ENCODE measurements around the gene ROCK2.

Gene ROCK2

DNA sequence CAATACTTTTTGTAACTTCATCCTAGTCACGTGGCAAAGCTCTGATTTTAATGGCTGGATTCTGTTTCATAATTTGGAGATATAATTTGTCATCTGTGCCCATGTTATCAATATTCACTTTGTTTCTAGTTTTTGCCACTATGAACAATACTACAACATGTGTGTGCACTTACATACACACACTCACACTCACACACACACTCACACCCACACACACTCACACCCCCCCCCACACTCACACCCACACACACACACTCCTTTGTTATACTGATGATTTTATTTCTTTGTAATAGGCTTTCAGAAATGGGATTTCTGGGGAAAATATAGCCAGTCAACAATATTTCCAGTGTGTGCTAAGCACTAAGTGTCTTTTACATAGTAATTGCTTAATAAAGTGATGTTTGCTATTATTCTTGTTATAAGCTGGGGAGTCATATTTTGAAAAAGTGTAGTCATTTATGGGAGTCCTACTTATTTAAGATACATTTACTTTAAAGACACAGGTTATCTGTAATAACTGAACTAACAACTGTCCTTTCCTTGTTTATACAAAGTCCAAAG is 22.8 kb upstream of the ROCK2 start:
- no peak for DNase-seq (ENCODE audit: low spot score)

DNA sequence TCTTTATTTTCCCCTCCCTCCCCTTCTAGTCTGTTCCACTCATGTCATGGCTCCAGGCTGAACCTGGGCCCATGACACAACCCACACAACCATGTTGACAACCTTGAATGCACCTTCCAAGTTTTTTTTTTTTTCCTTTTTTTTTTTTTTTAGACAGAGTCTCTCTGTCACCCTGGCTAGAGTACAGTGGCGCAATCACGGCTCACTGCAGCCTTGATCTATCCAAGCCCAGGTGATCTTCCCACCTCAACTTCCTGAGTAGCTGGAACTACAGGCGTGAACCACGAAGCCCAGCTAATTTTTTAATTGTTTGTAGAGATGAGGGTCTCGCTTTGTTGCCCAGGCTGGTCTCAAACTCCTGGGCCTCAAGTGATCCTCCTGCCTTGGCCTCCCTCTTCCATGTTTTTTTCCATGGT is 21.9 kb upstream of the ROCK2 start:
- DNase-seq (ENCODE audit: low spot score), result no peak

DNA sequence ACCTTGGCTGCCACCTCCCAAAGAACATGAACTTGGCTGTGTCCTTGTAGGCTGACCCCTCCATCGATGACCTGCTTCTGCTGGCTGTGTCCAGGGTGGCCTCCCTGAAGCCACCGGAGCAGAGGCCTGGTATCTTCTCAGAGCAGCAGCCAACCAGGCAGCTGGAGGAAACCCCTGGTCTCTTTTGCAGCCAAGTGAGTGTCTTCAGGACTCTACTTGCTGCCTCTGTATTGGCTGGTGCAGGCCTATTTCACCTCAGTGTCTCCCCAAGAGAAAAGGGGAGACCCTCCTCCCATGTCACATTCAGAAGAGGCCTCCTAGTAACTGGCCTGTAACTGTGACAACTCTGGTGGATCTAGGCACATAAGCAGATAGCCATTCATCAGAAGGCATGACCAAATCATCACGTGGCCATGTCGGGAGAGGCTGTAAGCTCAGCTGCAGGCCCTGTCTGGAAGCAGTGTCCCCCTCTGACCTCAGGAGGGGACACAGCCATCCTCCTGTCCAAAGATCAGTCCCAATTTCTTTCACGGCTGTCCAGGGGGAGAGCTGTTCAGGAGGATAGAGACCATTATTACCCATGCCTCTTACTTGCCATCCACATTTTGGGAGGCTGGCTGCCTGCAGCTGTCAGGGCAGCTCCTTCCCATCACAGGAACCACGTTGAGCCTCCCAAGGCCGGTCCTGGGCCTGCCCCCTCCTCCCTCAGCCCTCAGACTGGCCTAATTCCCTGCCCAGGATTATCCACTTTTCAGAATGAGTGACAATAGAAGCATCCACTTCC is 20.9 kb upstream of the ROCK2 start:
- no peak for DNase-seq (ENCODE audit: low spot score)

DNA sequence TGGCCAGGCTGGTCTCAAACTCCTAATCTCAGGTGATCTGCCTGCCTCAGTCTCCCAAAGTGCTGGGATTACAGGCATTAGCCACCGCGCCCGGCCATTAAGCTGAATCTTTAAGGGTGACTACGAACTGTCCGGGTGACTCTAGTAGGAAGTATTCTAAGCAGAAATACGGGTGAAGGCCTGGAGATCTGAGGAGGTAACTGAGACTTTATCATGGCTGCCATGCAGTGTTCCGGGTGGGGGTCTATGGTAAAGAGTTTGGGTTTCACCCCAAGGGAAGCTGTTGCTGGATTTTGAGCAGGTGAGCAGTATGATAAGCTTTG is 20.1 kb upstream of the ROCK2 start:
- DNase-seq (ENCODE audit: low spot score), result no peak

DNA sequence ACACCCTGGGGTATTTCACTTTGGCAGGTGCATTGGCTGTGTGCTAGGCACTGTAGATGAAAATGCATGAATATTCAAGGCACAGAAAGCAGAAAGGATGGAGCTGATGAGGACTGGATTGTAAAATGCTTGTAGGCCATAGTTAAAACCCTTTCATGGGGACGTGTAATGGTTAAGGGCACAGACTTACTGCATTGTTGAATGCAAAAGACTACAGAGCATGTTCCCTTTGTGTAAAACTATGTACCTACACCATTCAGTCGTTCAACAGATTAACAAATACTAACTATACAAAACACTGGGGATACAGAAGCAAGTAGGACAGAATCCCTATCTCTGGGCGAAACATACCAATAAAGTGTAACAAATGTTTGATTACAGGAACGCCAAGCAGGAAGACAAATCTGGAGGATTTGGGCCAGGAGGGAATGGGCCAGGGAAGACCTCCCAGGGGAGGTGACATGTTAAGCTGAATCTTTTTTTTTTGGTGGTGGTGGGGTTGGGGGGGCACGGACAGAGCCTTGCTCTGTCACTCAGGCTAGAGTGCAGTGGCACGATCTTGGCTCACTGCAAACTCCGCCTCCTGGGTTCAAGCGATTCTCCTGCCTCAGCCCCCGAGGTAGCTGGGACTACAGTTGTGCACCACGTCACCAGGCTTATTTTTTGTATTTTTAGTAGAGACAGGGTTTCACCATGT is 19.6 kb upstream of the ROCK2 start:
- DNase-seq (ENCODE audit: low spot score), result no peak

DNA sequence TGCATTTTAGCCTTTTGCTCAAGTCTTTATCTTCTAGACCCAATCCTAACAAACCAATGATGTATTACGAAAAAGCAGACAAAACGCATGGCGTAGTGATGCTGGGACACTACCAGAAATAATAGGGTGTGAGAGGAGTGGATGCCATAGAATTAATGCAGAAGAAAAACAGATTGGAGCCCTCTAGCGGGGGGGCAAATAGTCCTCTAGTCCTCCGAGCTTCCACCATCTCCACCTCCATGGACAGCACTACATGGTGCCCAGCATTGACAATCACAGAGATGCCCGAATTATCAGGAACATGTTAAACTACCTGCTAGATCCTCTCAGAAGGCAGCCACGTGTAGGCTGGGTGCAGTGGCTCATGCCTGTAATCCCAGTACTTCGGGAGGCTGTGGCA is 15.4 kb upstream of the ROCK2 start:
- no peak for DNase-seq (ENCODE audit: low spot score)

DNA sequence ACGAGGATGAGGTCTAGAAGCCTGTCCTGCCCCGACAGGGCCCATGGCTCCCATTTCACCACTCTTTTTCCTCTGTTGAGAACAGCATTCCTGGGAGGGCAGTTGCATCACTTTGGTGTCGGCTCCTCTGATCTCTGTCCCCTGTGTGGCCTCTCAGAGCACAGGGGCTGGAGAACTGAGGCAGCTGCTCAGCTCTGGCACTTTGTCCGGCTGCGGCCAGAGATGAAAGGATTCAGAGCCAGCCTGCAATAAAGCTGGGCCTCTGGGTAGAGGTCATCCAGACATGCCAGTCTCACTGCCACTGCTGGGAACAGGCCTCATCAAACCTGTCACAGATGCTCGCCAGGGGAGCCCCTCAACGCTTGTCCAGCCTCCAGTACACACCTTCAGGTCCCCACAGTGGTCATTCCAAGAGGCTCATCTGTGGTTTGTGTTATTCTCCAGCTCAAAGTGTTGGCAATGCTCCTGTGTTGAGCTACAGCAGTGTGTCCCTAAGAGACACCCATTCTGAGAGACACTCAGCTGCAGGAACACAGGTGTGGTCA is 13.1 kb upstream of the ROCK2 start:
- DNase-seq (ENCODE audit: low spot score), result no peak

DNA sequence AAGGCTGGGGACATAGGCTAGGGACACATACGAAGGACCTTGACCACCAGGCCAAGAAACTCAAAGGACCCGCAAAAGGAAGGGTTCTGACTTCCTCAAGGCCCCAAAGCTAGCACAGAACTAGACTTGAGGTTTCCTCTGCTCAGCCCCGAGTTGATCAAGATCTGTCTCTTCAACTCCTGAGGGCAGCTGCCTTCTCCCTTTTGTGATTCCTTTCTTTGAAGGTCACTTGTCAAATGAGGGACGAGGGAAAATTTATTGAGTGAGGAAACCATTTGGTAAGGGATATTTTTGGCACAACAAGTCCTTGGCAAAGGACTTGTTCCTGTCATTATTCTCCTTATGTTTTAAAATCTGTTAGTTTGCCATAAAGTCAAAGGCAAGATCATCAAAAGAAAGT is 12.3 kb upstream of the ROCK2 start:
- DNase-seq (ENCODE audit: low spot score), result no peak

DNA sequence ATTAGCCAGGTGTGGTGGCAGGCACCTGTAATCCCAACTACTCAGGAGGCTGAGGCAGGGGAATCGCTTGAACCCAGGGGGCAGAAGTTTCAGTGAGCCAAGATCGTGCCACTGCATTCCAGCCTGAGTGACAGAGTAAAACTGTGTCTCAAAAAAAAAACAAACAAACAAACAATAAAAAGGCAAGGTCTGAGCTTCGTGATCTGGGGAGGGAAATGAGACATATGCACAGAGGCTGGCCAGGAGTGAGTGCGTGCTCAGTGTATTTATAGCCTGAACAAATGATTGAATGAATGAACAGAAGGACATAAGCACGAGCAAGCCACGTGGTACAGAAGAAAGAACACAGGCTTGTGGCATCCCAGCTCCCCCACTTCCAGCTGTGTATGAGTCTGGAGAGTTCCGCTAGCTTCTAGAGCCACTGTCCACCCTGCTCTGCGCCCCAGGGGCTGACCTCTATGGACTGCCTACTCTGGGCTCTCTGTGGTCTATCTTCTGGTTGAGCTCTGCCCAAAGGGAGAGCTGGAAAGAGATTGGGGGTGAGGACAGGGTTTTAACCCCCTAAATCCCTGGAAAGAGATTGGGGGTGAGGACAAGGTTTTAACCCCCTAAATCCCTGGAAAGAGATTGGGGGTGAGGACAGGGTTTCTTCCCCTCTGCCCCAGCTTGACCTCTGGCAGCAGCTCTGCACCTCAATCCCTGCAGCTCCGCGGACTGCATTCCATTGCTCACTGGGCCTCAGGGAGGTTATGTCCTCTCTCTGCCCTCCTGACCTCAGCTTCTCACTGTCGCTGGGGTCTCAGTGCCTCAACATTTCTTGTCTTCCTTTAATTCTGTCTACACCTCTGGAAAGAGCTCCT is 11.0 kb upstream of the ROCK2 start:
- DNase-seq (ENCODE audit: low spot score), result no peak

DNA sequence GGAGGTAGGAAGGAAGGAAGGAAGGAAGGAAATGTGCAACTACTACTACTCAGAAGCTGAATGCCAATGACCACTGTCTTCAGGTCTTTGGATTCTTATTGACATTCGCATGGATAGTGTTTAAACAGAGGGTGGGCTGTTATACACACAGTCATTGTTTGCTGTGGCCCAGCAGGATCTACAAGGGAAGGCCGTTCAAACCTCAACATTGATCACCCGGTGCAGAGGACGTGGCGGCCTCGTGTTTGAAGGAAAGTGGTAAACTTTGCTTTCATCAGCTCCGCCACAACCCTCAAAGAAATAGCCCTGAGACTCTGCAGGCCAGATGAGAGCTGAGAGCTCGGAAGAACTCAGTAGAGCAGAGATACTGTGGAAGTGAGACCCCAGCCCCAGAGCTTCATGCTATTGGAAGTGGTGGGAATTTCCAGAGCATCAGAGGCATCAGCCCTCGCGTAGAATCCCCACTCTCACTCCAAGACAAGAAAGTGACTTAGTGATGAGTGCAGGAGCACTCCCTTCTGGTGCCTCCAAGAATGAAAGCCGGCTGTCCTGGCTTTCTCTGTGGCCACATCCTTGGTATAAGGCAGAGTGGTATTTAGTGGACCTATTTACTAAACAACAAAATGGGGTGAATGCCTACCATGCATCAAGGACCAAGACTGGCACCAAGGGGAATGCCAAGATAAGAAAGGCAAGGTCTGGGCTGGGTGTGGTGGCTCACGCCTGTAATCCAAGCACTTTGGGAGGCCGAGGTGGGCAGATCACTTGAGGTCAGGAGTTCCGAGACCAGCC is 10.1 kb upstream of the ROCK2 start:
- DNase-seq (ENCODE audit: low spot score), result no peak

DNA sequence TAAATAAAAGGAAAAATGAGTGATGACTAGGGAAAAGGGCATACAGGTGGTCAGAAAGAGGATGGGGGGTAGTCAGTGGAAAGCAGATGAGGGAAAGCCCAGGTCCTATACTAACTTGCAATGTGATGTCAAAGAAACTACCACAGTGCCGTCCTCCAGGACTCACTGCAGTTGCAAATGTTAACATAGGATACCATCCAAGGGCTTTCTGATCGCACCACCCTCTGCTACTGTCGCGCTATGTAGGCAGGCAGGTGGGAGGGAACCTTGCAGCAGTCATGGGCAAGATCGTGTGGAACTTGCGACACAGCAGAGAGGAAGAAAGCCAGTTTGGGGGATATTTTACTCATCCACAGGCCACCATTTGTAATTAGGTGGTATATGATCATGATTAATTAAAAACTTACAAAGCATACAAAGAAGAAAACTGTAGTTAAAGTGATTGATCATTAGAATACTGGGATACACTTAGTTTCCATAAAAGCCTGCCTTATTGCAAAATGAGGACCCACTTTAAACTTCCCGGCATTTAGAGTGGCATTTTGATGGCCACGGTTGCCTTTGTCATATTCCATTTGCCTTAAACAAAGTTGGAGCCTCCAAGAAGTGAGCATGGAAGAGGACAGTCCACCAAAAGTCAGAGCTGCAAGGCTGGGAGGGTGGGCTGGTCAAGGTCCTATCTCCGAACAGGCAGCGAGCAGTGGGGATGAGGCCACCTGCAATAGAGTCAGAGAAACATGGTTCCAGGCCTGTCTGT is 8.5 kb upstream of the ROCK2 start:
- no peak for DNase-seq (ENCODE audit: low spot score)

DNA sequence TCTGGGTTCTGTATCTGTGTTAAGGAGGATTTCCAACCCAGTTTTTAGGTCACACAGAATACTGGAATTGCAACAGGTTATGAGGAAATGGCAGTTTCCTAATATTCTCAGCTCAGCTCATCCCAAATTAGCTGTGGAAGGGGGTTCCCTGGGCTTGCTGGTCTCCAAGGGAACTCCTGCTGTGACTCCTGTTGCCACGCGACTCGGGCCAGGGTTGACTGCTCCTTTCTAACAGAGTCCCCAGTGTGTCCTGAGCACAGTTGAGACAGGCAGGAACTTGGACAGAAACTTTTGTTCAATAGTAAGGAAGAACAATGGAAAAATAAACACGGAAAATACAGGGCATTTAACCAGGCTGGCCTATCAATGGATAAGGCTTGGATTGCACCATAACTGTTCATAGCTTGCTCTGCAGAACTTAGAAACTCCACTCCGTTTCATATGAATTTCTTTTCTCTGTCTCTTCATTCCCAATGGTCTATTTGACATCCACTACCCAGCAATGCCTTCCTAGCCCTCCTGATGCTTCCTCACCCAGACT is 3.8 kb upstream of the ROCK2 start:
- DNase-seq (ENCODE audit: low spot score), result peak; percentile 31

DNA sequence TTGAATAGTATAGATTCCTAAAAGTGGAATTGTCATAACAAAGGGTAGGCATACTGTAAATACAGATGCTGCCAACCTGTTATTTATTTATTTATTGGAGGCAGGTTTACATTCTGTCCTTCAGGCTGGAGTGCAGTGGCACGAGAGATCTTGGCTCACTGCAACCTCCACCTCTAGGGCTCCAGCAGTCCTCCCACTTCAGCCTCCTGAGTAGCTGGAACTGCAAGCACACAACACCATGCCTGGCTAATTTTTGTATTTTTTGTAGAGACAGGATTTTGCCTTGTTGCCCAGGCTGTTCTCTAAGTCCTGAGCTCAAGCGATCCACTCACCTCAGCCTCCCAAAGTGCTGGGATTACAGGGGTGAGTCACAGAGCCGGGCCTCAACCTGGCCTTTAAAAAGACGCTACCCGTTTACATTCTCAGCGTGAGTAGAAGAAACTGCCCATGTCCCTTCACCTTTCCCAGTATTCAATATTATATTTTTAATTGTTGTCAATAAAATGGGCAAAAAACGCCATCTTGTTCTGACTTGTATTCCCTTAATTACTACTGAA is 3.0 kb upstream of the ROCK2 start:
- DNase-seq (ENCODE audit: low spot score), result no peak

DNA sequence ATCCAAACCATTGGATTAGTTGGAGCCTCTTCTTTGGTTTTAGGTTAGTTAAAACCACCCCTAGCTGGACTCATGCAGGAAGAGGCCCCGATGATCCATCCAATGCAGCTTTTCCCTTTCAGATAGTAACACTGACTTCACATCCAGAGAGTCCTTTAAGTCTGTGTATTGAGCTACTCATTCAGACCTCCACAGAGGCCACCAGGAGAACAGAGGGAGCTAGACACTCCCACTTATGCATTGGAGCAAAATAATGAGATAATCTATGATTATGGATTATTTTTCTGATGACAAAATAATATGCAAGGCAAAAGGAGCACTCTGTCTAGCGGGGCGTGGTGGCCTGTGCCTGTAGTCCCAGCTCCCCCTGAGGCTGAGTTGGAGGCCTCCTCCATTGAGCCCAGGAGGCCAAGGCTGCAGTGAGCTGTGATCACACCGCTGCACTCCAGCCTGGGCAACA is 1.6 kb upstream of the ROCK2 start:
- no peak for DNase-seq (ENCODE audit: low spot score)

DNA sequence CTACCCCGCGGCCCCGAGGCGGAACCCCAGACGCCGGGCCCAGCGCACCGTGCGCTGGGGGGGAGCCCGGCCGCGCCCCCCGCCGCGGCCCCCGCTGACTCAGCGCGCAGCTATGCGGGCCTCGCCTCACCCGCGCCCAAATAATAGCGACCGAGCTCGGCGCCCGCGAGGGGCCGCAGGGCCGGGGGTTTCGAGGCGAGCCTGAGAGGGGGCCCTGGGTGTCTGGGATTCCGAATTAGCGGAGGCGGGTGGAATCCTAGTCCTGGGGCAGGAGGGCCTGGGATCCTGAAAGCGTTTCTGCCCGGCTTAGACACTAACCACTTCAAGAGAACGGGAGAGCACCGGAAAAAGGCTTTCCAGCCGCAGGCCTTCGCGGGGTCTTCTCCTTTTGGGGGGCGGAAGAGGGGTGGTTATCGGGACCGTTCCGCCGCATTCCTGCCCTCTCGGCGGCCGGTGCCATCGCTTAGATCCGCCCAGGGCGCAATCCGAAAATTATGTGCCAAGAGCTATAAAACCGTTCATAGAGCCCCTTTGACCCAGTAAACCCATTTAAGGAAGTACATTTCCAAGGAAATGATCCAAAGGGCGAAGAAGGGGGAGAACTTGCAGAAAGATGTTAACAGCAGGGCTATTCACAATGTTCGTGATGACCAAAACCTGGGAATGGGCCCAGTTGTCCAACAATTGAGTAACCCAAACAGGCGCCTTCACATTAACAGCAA is 681 bp upstream of the ROCK2 start:
- DNase-seq (ENCODE audit: low spot score), result peak; percentile 54

DNA sequence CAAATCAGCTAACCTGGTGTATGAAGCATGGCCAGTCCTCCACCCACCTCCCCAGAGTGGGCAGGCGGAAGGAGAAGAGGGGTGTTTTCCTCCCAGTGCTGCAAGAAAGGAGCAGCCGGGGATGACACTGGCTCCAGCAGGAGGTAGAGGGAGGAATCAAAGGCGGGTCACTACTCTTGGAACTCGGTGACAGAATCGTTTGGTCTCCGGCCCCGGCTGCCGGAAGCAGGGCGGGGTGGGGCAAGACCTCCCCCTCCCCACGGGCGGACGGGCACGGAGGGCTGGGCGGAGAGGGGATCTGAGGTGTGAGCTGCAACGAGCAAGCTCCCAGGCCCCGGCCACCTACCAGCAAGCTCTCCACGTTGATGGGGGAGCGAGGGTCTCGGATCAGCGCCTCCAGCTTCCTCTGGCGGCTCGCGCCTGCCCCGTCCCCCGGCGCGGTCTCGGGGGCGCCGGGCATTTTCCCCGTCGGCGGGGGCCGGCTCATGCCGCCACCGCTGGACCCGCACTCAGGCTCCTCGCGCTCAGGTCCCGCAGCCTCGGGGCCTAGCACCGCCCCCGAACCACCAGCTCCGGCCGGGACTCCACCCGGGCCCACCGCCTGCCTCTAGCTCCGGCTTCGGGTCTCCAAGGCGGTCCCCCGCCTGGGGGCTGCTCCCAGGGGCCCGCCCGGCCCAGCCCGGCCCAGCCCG is 640 bp downstream of the ROCK2 start:
- peak; percentile 32 for DNase-seq (ENCODE audit: low spot score)

DNA sequence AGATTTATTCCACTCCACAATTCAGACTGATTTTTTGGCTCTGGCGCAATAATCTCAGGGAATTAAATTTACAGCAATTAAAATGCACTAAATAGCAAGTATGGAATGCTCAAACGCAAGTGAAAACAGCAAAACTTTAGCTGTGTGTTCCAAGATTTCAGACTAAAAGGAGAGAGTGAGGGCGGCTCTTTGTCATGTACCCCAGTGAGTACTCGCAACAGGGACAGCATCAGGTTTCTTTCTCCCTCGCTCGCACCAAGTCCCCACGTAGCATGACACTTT is 1.1 kb downstream of the ROCK2 start:
- DNase-seq (ENCODE audit: low spot score), result no peak

DNA sequence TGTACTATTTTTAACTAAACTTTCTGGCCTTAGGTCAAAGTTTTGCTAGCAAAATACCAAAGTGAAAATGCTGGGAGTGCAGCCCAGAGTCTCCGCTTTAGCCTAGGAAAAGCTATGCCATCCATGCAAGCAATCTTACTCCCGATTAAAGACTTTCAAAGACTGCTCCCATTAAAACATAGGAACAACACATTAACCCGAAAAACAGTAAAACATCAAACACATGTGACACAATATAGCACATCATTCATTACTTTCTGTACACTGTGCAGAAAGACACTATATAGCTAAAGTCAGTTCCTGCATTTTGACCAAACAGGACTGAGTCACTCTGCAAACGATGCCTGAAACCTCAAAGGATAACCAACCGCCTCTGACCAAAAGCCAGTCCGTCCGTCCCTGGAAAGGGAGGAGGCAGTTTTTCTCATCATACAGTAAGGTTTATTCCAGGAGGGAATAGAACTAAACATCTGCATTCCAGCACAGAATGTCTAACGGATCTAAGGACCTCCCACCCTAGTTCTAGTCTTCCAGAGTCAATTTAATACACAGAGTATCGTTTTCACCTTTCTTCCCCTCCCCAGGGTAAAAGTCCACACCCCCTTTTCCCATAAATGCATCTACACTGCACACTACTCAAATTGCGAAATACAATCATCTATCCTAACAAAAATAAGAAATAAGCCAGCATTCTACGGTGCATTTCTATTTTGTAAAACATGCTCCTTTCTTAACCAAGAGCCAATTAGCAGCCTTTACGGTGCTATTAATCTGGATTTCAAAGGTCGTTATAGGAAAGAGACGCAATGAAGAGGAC is 1.7 kb downstream of the ROCK2 start:
- no peak for DNase-seq (ENCODE audit: low spot score)

Measured in Ammon's horn (tissue), 1 donor.